ENCODE results near the gene EXOSC7.

DNA sequence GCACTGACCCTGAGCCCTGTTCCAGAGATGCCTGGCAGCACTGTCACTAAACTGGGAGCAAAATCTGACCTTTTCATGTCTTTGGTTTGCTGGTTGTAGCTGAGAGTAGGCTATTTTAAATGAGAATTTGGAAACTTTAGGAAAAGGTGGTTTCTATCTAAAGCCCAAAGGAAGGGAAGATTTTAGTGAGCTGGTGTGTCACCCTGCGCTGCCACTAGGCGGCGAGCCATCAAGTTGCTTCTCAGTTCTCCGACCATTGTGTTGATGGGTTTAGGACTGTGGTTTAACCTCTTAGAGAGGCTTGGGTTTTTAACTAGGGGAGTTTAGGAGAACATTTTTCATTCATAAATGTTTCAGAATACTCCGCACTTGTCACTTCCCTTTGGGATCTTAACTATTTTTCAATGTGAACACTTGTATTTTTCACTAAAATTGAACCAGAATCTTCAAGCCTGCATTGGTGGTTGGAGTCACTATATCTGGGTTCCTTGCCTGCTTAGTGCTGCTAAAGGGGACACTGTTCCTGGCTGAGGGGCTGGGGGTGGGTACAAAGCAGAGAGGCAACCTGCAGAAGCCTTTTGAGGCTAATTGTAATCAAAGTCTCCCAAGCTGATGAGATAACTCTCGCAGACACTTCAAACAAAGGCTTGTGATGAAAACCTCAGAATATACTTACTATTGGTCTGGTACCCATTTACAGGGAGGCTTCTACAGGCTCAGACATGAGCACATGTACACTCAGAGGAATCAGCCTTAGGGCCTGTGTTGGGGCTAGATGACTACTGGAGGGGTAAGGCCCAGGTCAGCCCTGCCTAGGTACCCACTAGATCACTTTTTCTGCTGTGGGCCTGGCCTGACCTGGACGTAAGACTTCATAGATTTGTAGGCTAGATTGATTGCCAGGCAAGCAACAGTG, 16.8 kb downstream of the EXOSC7 start:
- TF ChIP-seq, protein P1, sequence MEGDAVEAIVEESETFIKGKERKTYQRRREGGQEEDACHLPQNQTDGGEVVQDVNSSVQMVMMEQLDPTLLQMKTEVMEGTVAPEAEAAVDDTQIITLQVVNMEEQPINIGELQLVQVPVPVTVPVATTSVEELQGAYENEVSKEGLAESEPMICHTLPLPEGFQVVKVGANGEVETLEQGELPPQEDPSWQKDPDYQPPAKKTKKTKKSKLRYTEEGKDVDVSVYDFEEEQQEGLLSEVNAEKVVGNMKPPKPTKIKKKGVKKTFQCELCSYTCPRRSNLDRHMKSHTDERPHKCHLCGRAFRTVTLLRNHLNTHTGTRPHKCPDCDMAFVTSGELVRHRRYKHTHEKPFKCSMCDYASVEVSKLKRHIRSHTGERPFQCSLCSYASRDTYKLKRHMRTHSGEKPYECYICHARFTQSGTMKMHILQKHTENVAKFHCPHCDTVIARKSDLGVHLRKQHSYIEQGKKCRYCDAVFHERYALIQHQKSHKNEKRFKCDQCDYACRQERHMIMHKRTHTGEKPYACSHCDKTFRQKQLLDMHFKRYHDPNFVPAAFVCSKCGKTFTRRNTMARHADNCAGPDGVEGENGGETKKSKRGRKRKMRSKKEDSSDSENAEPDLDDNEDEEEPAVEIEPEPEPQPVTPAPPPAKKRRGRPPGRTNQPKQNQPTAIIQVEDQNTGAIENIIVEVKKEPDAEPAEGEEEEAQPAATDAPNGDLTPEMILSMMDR (IDR thresholded peaks at IDR 0.05; ENCODE audit: extremely low read depth in 1 of 2, insufficient read depth in 1 of 2, low read depth in 1 of 2, low read length in 2 of 2) = peak; percentile 78 to 79
- TF ChIP-seq FOS (IDR thresholded peaks at IDR 0.05; ENCODE audit: borderline replicate concordance, insufficient read depth, low read length) (no peak), MYC (IDR thresholded peaks at IDR 0.05; ENCODE audit: low read depth, low read length) (no peak), EZH2 (IDR thresholded peaks at IDR 0.05; ENCODE audit: borderline replicate concordance, low read depth, low read length, severe bottlenecking) (no peak)

Data from endothelial cell of umbilical vein (primary cell).